Ishikawa (cell line): ENCODE results near the gene RER1.

ENCODE experiments used
- CEBPB ChIP-seq: IDR thresholded peaks from 2 replicates; pipeline ENCODE4 v1.6.1; 2012
- CREB1 ChIP-seq: IDR thresholded peaks from 2 replicates; pipeline ENCODE4 v1.6.1; 2012; ENCODE audit warnings: low read depth
- EGR1 ChIP-seq: IDR thresholded peaks from 2 replicates; pipeline ENCODE4 v1.6.1; 2012
- EP300 ChIP-seq: IDR thresholded peaks from 2 replicates; pipeline ENCODE4 v1.6.1; 2012; ENCODE audit warnings: borderline replicate concordance
- FOXM1 ChIP-seq: IDR thresholded peaks from 2 replicates; pipeline ENCODE4 v1.6.1; 2012; ENCODE audit warnings: low read depth, borderline replicate concordance
- MAX ChIP-seq: IDR thresholded peaks from 2 replicates; pipeline ENCODE4 v1.6.1; 2012
- NFIC ChIP-seq: IDR thresholded peaks from 2 replicates; pipeline ENCODE4 v1.6.1; 2012
- RAD21 ChIP-seq: IDR thresholded peaks from 2 replicates; pipeline ENCODE4 v1.6.1; 2012; ENCODE audit warnings: low read depth
- REST ChIP-seq: IDR thresholded peaks from 2 replicates; pipeline ENCODE4 v1.6.1; 2012; ENCODE audit warnings: low read depth, mild to moderate bottlenecking
- TAF1 ChIP-seq: IDR thresholded peaks from 2 replicates; pipeline ENCODE4 v1.6.1; 2012; ENCODE audit warnings: low read depth, mild to moderate bottlenecking
- TCF12 ChIP-seq: IDR thresholded peaks from 2 replicates; pipeline ENCODE4 v1.6.1; 2012; ENCODE audit warnings: low read depth
- TEAD4 ChIP-seq: IDR thresholded peaks from 2 replicates; pipeline ENCODE4 v1.6.1; 2012
- USF1 ChIP-seq: IDR thresholded peaks from 2 replicates; pipeline ENCODE4 v1.6.1; 2012
- YY1 ChIP-seq: IDR thresholded peaks from 2 replicates; pipeline ENCODE4 v1.6.1; 2012; ENCODE audit warnings: low read depth
- ZBTB7A ChIP-seq: IDR thresholded peaks from 2 replicates; pipeline ENCODE4 v1.6.1; 2012; ENCODE audit warnings: low read depth

RER1 gene

GRCh38 chr1:2376931-2377672 lies 14.5 kb upstream of the RER1 start:
- TF ChIP-seq NFIC (no peak), TEAD4 (no peak), REST (no peak), YY1 (no peak), CREB1 (no peak), RAD21 (no peak), EP300 (no peak), EGR1 (no peak)

- TF ChIP-seq CEBPB (no peak), TCF12 (no peak), MAX (no peak), CREB1 (no peak), TEAD4 (no peak)
Measured at GRCh38 chr1:2377751-2378440, 13.7 kb upstream of the RER1 start.

- no peak for TF ChIP-seq FOXM1
Measured at GRCh38 chr1:2378441-2378851, 13.2 kb upstream of the RER1 start.

- TF ChIP-seq RAD21, result no peak
- TF ChIP-seq TCF12, result no peak
- no peak for TF ChIP-seq NFIC
- no peak for TF ChIP-seq TEAD4
- no peak for TF ChIP-seq CREB1
Measured at GRCh38 chr1:2378956-2379732, 12.5 kb upstream of the RER1 start.

GRCh38 chr1:2379733-2380404 lies 11.8 kb upstream of the RER1 start:
- TF ChIP-seq FOXM1 (no peak), TEAD4 (no peak), CEBPB (no peak)

GRCh38 chr1:2380816-2381591 lies 10.6 kb upstream of the RER1 start:
- TF ChIP-seq ZBTB7A (no peak), EGR1 (no peak), USF1 (no peak), TCF12 (no peak), FOXM1 (no peak), YY1 (no peak), NFIC (no peak), RAD21 (no peak), CREB1 (no peak), REST (no peak), TEAD4 (no peak), MAX (no peak), TAF1 (no peak), EP300 (no peak)
